22Rv1 (cell line): ENCODE data around the gene TK1.

Experiments
- ZFX ChIP-seq: fragments of 450-650 bp; IDR thresholded peaks from 2 replicates; pipeline ENCODE4 v1.6.1; 2017; ENCODE audit warnings: antibody characterized with exemption, borderline replicate concordance
- TF ChIP-seq, protein P1 (sequence below): fragments of 450-650 bp; IDR thresholded peaks from 2 replicates; pipeline ENCODE4 v1.5.1; 2017; ENCODE audit warnings: mild to moderate bottlenecking

DNA sequence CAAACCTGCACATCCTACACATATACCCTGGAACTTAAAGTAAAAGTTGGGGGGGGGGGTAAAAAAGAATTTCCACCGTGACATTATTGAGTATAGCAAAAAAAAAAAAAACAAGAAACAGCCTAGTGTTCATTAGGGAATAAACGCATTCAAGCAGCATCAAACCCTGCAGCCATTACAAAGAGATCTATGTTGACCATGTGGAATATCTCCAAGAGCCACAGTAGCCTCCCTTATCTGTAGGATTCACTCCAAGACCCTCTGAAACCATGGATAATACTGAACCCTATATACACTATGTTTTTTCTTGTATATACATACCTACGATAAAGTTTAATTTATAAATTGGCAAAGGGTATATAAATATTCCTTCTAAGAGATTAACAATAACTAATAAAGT, 21.6 kb upstream of the TK1 start:
- TF ChIP-seq, protein P1, sequence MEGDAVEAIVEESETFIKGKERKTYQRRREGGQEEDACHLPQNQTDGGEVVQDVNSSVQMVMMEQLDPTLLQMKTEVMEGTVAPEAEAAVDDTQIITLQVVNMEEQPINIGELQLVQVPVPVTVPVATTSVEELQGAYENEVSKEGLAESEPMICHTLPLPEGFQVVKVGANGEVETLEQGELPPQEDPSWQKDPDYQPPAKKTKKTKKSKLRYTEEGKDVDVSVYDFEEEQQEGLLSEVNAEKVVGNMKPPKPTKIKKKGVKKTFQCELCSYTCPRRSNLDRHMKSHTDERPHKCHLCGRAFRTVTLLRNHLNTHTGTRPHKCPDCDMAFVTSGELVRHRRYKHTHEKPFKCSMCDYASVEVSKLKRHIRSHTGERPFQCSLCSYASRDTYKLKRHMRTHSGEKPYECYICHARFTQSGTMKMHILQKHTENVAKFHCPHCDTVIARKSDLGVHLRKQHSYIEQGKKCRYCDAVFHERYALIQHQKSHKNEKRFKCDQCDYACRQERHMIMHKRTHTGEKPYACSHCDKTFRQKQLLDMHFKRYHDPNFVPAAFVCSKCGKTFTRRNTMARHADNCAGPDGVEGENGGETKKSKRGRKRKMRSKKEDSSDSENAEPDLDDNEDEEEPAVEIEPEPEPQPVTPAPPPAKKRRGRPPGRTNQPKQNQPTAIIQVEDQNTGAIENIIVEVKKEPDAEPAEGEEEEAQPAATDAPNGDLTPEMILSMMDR = no peak
- TF ChIP-seq ZFX = no peak
